Naive thymus-derived CD4-positive, alpha-beta T cell (primary cell): ENCODE results near the gene ADRA2B. TPM values are rescaled to one million over a fixed set of nuclear protein-coding genes. Genes with fewer than 3 reads are reported as not detected.
"Not testable (repeated sequence)": the region's sequence is repeated elsewhere in the genome, so short reads cannot be mapped to it uniquely, and the experiment has no call there.

Experiments used
- ATAC-seq: fragments of 150-1000 bp; cut with Tn5 transposase; 2 replicates; pipeline ENCODE4 v1.10.0; 2021; ENCODE audit warnings: mild to moderate bottlenecking, moderate library complexity
- CTCF ChIA-PET: fragments of 350-600 bp; sonication (Branson Sonifier 250); formaldehyde crosslinking; loops from one replicate; lab custom pipeline; 2021; ENCODE audit warnings: antibody characterized with exemption; lab: Charles Lee
- POLR2A ChIA-PET: fragments of 350-600 bp; sonication (Branson Sonifier 250); formaldehyde crosslinking; loops from one replicate; lab custom pipeline; 2021; ENCODE audit warnings: antibody characterized with exemption, inconsistent platforms; lab: Charles Lee
- DNase-seq, 9 donors: peaks; one replicate each; pipeline versions ENCODE4 v3.0.0 to v3.0.0-alpha.2; 2020 to 2022; ENCODE audit warnings: mixed read lengths in 1 of 9
- H3K27ac ChIP-seq: one replicate; pipeline ENCODE4 v1.7.0; 2013; ENCODE audit warnings: mild to moderate bottlenecking, low read depth, low read length, moderate library complexity
- H3K27me3 ChIP-seq, 2 donors: one replicate each; pipeline ENCODE4 v1.7.0; 2013; ENCODE audit warnings: low read length in 2 of 2, mild to moderate bottlenecking in 2 of 2, moderate library complexity in 2 of 2; ENCODE audit not compliant: control insufficient read depth in 2 of 2, insufficient read depth in 2 of 2
- H3K36me3 ChIP-seq, 3 experiments: 1 replicate in 2 of 3; 2 replicates in 1 of 3; pipeline ENCODE4 v1.7.0; 2013; ENCODE audit warnings: low read length in 3 of 3, mild to moderate bottlenecking in 3 of 3, moderate library complexity in 1 of 3; ENCODE audit not compliant: insufficient read depth in 3 of 3, control insufficient read depth in 2 of 3
- H3K4me1 ChIP-seq, 2 donors: one replicate each; pipeline ENCODE4 v1.7.0; 2013; ENCODE audit warnings: low read length in 2 of 2, mild to moderate bottlenecking in 2 of 2, moderate library complexity in 1 of 2; ENCODE audit not compliant: control insufficient read depth in 2 of 2, insufficient read depth in 2 of 2
- H3K4me3 ChIP-seq: 2 replicates; pipeline ENCODE4 v1.7.0; 2013; ENCODE audit warnings: mild to moderate bottlenecking, low read length
- H3K9me3 ChIP-seq, 3 experiments: 1 replicate in 2 of 3; 2 replicates in 1 of 3; pipeline ENCODE4 v1.7.0; 2013; ENCODE audit warnings: low read length in 3 of 3; ENCODE audit not compliant: control insufficient read depth in 2 of 3
- H3K27ac Mint-ChIP-seq, 9 donors: one replicate each; pipeline ENCODE4 v1.8.0; 2020 to 2022; ENCODE audit warnings: mixed read lengths in 9 of 9, mild to moderate bottlenecking in 8 of 9, moderate library complexity in 5 of 9, inconsistent platforms in 2 of 9
- H3K27me3 Mint-ChIP-seq, 5 donors: one replicate each; pipeline ENCODE4 v1.8.0; 2021 to 2022; ENCODE audit warnings: mixed read lengths in 5 of 5, mild to moderate bottlenecking in 1 of 5
- H3K36me3 Mint-ChIP-seq, 5 donors: one replicate each; pipeline ENCODE4 v1.8.0; 2020 to 2022; ENCODE audit warnings: mixed read lengths in 5 of 5, mild to moderate bottlenecking in 3 of 5, inconsistent platforms in 1 of 5
- H3K4me1 Mint-ChIP-seq, 7 donors: one replicate each; pipeline ENCODE4 v1.8.0; 2020 to 2022; ENCODE audit warnings: mixed read lengths in 7 of 7, mild to moderate bottlenecking in 3 of 7, inconsistent platforms in 1 of 7
- H3K4me3 Mint-ChIP-seq, 10 donors: one replicate each; pipeline ENCODE4 v1.8.0; 2020 to 2022; ENCODE audit warnings: mild to moderate bottlenecking in 10 of 10, mixed read lengths in 10 of 10, moderate library complexity in 6 of 10, inconsistent platforms in 2 of 10
- H3K9me3 Mint-ChIP-seq, 11 donors: one replicate each; pipeline ENCODE4 v1.8.0; 2020 to 2022; ENCODE audit warnings: mixed read lengths in 11 of 11, mild to moderate bottlenecking in 4 of 11, inconsistent platforms in 1 of 11, moderate library complexity in 1 of 11
- intact Hi-C, 2 donors: fragments of 100-400 bp; cut with micrococcal nuclease; formaldehyde crosslinking; loops; one replicate each; pipeline ENCODE4 v1.15.1; 2023
- polyA plus RNA-seq, 2 donors: library from polyadenylated mRNA; unstranded; fragments of 300-500 nt; fragmentation: Illumina TruSeq; gene quantifications; one replicate each; pipeline ENCODE4 v1.2.3, GENCODE V29; 2021
- total RNA-seq, 6 experiments: library from RNA in 5 of 6; stranded (reverse) in 5 of 6; gene quantifications; 1 replicate in 5 of 6; 2 replicates in 1 of 6; pipeline ENCODE4 v1.2.3 and lab custom pipeline; 2021 to 2026

The ADRA2B gene
- total and polyA plus RNA-seq, 7 experiments from 2014 or later, result 0.15 to 0.93 (median 0.76) TPM; not detected in 4

- H3K9me3 Mint-ChIP-seq, H3K27me3 ChIP-seq, H3K9me3 ChIP-seq, H3K27me3 Mint-ChIP-seq, intact Hi-C loops, ATAC-seq, H3K36me3 ChIP-seq, H3K4me3 Mint-ChIP-seq, DNase-seq, H3K4me3 ChIP-seq, H3K27ac ChIP-seq, H3K36me3 Mint-ChIP-seq: not testable (repeated sequence)
- H3K27ac Mint-ChIP-seq, result peak overlapping the region in 6 of 9 donors; percentile 5 to 97 (median 10)
- H3K4me1 ChIP-seq, result peaks cover 61 to 93% of the 10 kb centered on the region in 2 donors
- POLR2A ChIA-PET, result interaction anchor here (0.9 to 8.6 kb wide), 4 partner anchors 10 to 17 kb away, joined by 3 to 106 read pairs (median 44); partner anchors contain the start of gene DUSP2
- H3K4me1 Mint-ChIP-seq, result peaks cover 58 to 89% (median 80%) of the 10 kb centered on the region in 7 donors
- CTCF ChIA-PET, result interaction anchor here (0.9 to 4.0 kb wide), 3 partner anchors 10 to 21 kb away, joined by 3 to 21 read pairs (median 5); no protein-coding TSS in a partner anchor
Observed at GRCh38 chr2:96160366-96160765, 44.0 kb upstream of the ADRA2B start.

GRCh38 chr2:96159084-96159830 lies 42.9 kb upstream of the ADRA2B start:
- ATAC-seq (peak; percentile 39), DNase-seq (peak in 5 of 9 donors; percentile 37 to 44 (median 38))
- no peaks in the 10 kb centered on the region for H3K27me3 ChIP-seq
- Mint-ChIP-seq H3K27me3 (no peaks in the 10 kb centered on the region), H3K4me1 (peaks cover 49 to 81% (median 72%) of the 10 kb centered on the region in 7 donors), H3K36me3 (peaks cover 0 to 4% (median 0%) of the 10 kb centered on the region in 5 donors), H3K9me3 (peaks cover 0 to 4% (median 0%) of the 10 kb centered on the region in 11 donors), H3K27ac (peak overlapping the region; percentile 65 to 97 (median 92)), H3K4me3 (peak overlapping the region; percentile 53 to 92 (median 69))
- intact Hi-C loops, result no loop called here
- H3K4me3 ChIP-seq, result no peak overlapping the region
- no peaks in the 10 kb centered on the region for H3K9me3 ChIP-seq
- H3K27ac ChIP-seq, result peak overlapping the region; percentile 15
- ChIA-PET POLR2A (interaction anchor here (0.7 to 4.2 kb wide), 6 partner anchors 9 to 21 kb away, joined by 3 to 76 read pairs (median 14); partner anchors contain the start of genes ASTL and DUSP2), CTCF (interaction anchor here (0.9 to 4.0 kb wide), 3 partner anchors 9 to 20 kb away, joined by 3 to 21 read pairs (median 5); no protein-coding TSS in a partner anchor)
- peaks cover 53 to 84% of the 10 kb centered on the region in 2 donors for H3K4me1 ChIP-seq
- no peaks in the 10 kb centered on the region for H3K36me3 ChIP-seq

- POLR2A ChIA-PET, result interaction anchor here (2.3 to 4.2 kb wide), 4 partner anchors 8 to 17 kb away, joined by 13 to 76 read pairs (median 16); partner anchors contain the start of gene DUSP2
- no peak for ATAC-seq
- H3K27me3 Mint-ChIP-seq, result no peaks in the 10 kb centered on the region
- no peaks in the 10 kb centered on the region for H3K27me3 ChIP-seq
- intact Hi-C loops, result loop anchor here in 1 of 2 donors (1.0 kb wide), 1 partner anchor 10 kb away; no protein-coding TSS in a partner anchor
- CTCF ChIA-PET, result interaction anchor here (1.0 to 4.0 kb wide), 2 partner anchors 12 to 16 kb away, joined by 4 to 21 read pairs; no protein-coding TSS in a partner anchor
- H3K36me3 Mint-ChIP-seq, result peaks cover 0 to 4% (median 0%) of the 10 kb centered on the region in 5 donors
- peak overlapping the region in 6 of 10 donors; percentile 64 to 92 (median 72) for H3K4me3 Mint-ChIP-seq
- H3K4me3 ChIP-seq, result peak overlapping the region; percentile 41
- H3K36me3 ChIP-seq, result no peaks in the 10 kb centered on the region
- DNase-seq, result no peak
- peak overlapping the region in 6 of 9 donors; percentile 77 to 97 (median 90) for H3K27ac Mint-ChIP-seq
- H3K4me1 Mint-ChIP-seq, result peaks cover 47 to 78% (median 66%) of the 10 kb centered on the region in 7 donors
- H3K9me3 ChIP-seq, result no peaks in the 10 kb centered on the region
- H3K27ac ChIP-seq, result peak overlapping the region; percentile 51
- H3K9me3 Mint-ChIP-seq, result peaks cover 0 to 4% (median 0%) of the 10 kb centered on the region in 11 donors
- H3K4me1 ChIP-seq, result peaks cover 46 to 77% of the 10 kb centered on the region in 2 donors
Observed at GRCh38 chr2:96158554-96158940, 42.2 kb upstream of the ADRA2B start.

GRCh38 chr2:96157649-96158553 lies 41.5 kb upstream of the ADRA2B start:
- ATAC-seq, result peak; percentile 82
- peak overlapping the region; percentile 56 for H3K27ac ChIP-seq
- no peaks in the 10 kb centered on the region for H3K9me3 ChIP-seq
- peak overlapping the region; percentile 64 to 92 (median 69) for H3K4me3 Mint-ChIP-seq
- peaks cover 0 to 4% (median 0%) of the 10 kb centered on the region in 5 donors for H3K36me3 Mint-ChIP-seq
- H3K9me3 Mint-ChIP-seq, result peaks cover 0 to 4% (median 0%) of the 10 kb centered on the region in 11 donors
- DNase-seq, result peak in 8 of 9 donors; percentile 37 to 93 (median 50)
- no peaks in the 10 kb centered on the region for H3K27me3 Mint-ChIP-seq
- no peaks in the 10 kb centered on the region for H3K27me3 ChIP-seq
- H3K4me3 ChIP-seq, result peak overlapping the region; percentile 41
- intact Hi-C loops, result loop anchor here in 1 of 2 donors (1.0 kb wide), 1 partner anchor 10 kb away; no protein-coding TSS in a partner anchor
- ChIA-PET POLR2A (interaction anchor here (0.6 to 4.2 kb wide), 5 partner anchors 7 to 67 kb away, joined by 3 to 76 read pairs (median 14); partner anchors contain the start of gene DUSP2), CTCF (interaction anchor here (1.0 to 4.0 kb wide), 3 partner anchors 11 to 21 kb away, joined by 4 to 21 read pairs (median 4); no protein-coding TSS in a partner anchor)
- H3K4me1 ChIP-seq, result peaks cover 42 to 71% of the 10 kb centered on the region in 2 donors
- H3K27ac Mint-ChIP-seq, result peak overlapping the region; percentile 76 to 97 (median 84)
- H3K4me1 Mint-ChIP-seq, result peaks cover 49 to 79% (median 69%) of the 10 kb centered on the region in 7 donors
- H3K36me3 ChIP-seq, result no peaks in the 10 kb centered on the region

- intact Hi-C loops, result loop anchor here in 1 of 2 donors (1.0 kb wide), 2 partner anchors 7 to 9 kb away; no protein-coding TSS in a partner anchor
- Histone ChIP-seq H3K27me3 (no peaks in the 10 kb centered on the region), H3K9me3 (no peaks in the 10 kb centered on the region), H3K4me3 (peak overlapping the region; percentile 41), H3K27ac (peak overlapping the region; percentile 56), H3K36me3 (no peaks in the 10 kb centered on the region), H3K4me1 (peaks cover 50 to 63% of the 10 kb centered on the region in 2 donors)
- peaks cover 0 to 4% (median 0%) of the 10 kb centered on the region in 11 donors for H3K9me3 Mint-ChIP-seq
- peaks cover 48 to 79% (median 67%) of the 10 kb centered on the region in 7 donors for H3K4me1 Mint-ChIP-seq
- ATAC-seq, result no peak
- H3K27ac Mint-ChIP-seq, result peak overlapping the region; percentile 63 to 97 (median 84)
- H3K27me3 Mint-ChIP-seq, result no peaks in the 10 kb centered on the region
- peaks cover 0 to 4% (median 0%) of the 10 kb centered on the region in 5 donors for H3K36me3 Mint-ChIP-seq
- CTCF ChIA-PET, result interaction anchor here (1.2 to 4.0 kb wide), 2 partner anchors 17 to 20 kb away, joined by 4 to 21 read pairs; no protein-coding TSS in a partner anchor
- peak overlapping the region in 9 of 10 donors; percentile 3 to 92 (median 69) for H3K4me3 Mint-ChIP-seq
- POLR2A ChIA-PET, result interaction anchor here (0.6 to 4.2 kb wide), 3 partner anchors 11 to 68 kb away, joined by 3 to 76 read pairs (median 17); partner anchors contain the start of gene DUSP2
- DNase-seq, result no peak
Observed at GRCh38 chr2:96156926-96157648, 40.7 kb upstream of the ADRA2B start.
